ENCODE measurements around the gene PODXL2.
"Not testable (repeated sequence)": the region's sequence is repeated elsewhere in the genome, so short reads cannot be mapped to it uniquely, and the experiment has no call there.

PODXL2 gene

GRCh38 chr3:127629467-127630403 lies 750 bp downstream of the PODXL2 start:
- peak; percentile 44 to 50 for ATAC-seq

GRCh38 chr3:127630811-127631714 lies 2.1 kb downstream of the PODXL2 start:
- no peak for ATAC-seq

GRCh38 chr3:127632035-127632820 lies 3.2 kb downstream of the PODXL2 start:
- no peak for ATAC-seq

GRCh38 chr3:127634653-127635052 lies 5.7 kb downstream of the PODXL2 start:
- ATAC-seq = no peak

- ATAC-seq = peak in 1 of 2 donors; percentile 36
Observed at GRCh38 chr3:127637546-127637945, 8.6 kb downstream of the PODXL2 start.

- ATAC-seq = no peak
Observed at GRCh38 chr3:127637971-127638370, 9.0 kb downstream of the PODXL2 start.

GRCh38 chr3:127639173-127640041 lies 10.4 kb downstream of the PODXL2 start:
- no peak for ATAC-seq

- no peak for ATAC-seq
Observed at GRCh38 chr3:127640042-127640355, 11.0 kb downstream of the PODXL2 start.

- no peak for ATAC-seq
Observed at GRCh38 chr3:127644641-127645370, 15.8 kb downstream of the PODXL2 start.

- no peak for ATAC-seq
Observed at GRCh38 chr3:127645371-127646015, 16.5 kb downstream of the PODXL2 start.

- ATAC-seq = no peak
Observed at GRCh38 chr3:127646501-127647046, 17.6 kb downstream of the PODXL2 start.

- ATAC-seq = no peak
Observed at GRCh38 chr3:127647166-127647844, 18.3 kb downstream of the PODXL2 start.

- ATAC-seq = no peak
Observed at GRCh38 chr3:127647845-127648204, 18.8 kb downstream of the PODXL2 start.

- ATAC-seq = no peak
Observed at GRCh38 chr3:127650236-127650635, 21.3 kb downstream of the PODXL2 start.

GRCh38 chr3:127651516-127652172 lies 22.7 kb downstream of the PODXL2 start:
- no peak for ATAC-seq

GRCh38 chr3:127652246-127652995 lies 23.4 kb downstream of the PODXL2 start:
- ATAC-seq = peak in 1 of 2 donors; percentile 53

- ATAC-seq = no peak
Observed at GRCh38 chr3:127654374-127654773, 25.4 kb downstream of the PODXL2 start.

- ATAC-seq = not testable (repeated sequence)
Observed at GRCh38 chr3:127654993-127655392, 26.0 kb downstream of the PODXL2 start.

Data from activated CD4-positive, CD25-positive, alpha-beta regulatory T cell treated with anti-CD3 and anti-CD28 coated beads, Interleukin-2, amount 50 U/mL, for 24 hours (primary cell).